Activated T-cell treated with anti-CD3 and anti-CD28 coated beads for 1 hour (primary cell): ENCODE measurements around the gene SLC12A6.

Experiments
- DNase-seq: peaks from one replicate; pipeline ENCODE4 v3.0.0-alpha.2; 2020; ENCODE audit warnings: low read depth

The SLC12A6 gene

DNA sequence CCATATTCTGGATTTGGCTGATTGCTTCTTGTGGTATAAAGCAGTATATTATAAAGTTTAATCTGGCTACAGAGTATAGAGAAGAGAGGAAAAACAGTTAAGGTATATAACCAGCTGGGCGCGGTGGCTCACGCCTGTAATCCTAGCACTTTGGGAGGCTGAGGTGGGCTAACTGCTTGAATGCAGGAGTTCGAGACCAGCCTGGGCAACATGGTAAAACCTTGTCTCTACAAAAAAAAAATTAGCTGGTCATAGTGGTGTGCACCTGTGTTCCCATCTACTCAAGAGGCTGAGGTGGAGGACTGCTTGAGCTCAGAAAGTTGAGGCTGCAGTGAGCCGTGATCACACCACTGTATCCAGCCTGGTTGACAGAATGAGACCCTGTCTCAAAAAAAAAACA, 7.3 kb downstream of the SLC12A6 start:
- DNase-seq, result no peak

DNA sequence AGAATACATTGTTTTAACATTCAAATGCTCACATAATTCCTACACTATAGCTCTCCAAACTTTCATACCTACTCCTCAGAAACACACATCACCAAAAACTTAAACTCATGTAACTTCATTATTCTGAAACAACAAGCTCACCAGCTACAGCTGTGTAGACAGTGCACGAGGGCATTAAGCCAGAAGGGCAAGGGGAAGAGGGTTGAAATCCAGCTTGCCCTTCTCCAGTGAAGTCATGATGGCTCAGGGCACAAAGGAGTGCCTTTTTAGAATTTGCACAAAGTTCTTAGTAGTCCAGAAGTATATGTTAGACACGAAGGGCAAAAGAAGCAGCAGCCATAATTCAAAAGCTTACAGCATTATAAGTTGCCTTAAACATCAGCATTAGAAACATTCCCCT, 8.6 kb downstream of the SLC12A6 start:
- DNase-seq, result no peak

DNA sequence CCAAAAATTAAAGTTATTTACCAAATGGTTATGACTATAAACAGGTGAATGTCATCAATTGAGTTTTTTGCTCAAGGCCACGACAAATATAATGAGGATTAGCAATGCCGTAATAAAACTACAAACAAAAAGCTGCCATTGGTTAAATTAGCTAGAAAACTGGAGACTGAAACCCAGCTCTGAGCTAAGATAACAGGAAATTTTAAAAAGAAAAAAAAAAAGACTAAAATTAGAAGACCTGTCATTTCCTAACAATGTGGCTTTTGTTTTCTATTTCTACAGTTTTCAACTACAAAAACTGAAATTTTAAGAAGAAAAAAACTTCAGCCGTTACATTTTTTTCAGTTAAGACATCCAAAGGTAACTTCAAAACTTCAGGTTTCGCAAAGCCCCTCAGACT, 9.7 kb downstream of the SLC12A6 start:
- no peak for DNase-seq

DNA sequence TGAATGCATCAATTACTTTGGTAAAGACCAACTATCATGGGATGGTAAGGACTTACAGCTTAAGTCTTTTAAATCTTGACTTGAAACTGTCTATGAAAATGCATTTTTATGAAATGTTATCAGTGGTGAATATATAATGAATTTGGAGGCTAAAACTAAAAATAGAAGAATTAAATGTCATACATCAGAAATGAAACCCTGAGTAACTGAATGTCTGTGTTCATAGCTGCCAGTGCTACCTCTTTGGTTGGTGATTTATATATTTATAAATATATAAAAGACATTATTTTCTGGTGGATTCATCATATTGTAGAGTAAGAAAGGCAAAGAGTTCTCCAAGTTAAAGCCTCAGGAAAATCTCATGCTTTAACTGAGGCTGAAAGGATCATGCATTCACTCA, 12.2 kb downstream of the SLC12A6 start:
- no peak for DNase-seq

DNA sequence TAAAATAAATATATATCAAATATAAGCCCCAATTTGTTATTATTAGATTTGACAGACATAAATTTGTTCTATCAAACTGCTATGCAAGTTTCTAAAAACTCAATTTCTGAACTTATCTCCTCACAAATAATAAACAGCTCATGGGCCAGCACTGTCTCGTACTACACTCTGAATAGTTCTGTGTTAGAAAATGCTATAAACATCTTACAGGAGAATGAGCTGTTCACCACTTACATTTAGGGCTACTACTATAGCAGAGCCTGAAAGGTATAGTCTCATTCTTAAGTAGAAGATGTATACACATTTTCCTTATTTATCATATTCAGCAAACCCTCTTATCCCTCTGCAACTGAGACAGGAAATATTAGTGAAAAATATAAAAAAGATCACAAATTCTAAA, 12.6 kb downstream of the SLC12A6 start:
- DNase-seq, result no peak

DNA sequence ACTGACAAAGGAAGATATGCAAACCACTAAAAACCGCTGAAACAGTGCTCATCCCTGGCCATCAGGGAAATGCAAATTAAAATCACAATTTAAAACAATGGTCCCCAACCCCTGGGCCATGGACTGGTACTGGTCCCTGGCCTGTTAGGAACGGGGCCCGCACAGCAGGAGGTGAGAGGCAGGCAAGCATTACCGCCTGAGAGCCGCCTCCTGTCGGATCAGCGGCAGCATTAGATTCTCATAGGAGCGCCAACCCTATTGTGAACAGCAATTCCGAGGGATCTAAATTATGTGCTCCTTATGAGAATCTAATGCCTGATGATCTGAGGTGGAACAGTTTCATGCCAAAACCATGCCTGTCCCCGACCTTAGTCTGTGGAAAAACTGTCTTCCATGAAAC, 14.4 kb downstream of the SLC12A6 start:
- DNase-seq, result no peak

DNA sequence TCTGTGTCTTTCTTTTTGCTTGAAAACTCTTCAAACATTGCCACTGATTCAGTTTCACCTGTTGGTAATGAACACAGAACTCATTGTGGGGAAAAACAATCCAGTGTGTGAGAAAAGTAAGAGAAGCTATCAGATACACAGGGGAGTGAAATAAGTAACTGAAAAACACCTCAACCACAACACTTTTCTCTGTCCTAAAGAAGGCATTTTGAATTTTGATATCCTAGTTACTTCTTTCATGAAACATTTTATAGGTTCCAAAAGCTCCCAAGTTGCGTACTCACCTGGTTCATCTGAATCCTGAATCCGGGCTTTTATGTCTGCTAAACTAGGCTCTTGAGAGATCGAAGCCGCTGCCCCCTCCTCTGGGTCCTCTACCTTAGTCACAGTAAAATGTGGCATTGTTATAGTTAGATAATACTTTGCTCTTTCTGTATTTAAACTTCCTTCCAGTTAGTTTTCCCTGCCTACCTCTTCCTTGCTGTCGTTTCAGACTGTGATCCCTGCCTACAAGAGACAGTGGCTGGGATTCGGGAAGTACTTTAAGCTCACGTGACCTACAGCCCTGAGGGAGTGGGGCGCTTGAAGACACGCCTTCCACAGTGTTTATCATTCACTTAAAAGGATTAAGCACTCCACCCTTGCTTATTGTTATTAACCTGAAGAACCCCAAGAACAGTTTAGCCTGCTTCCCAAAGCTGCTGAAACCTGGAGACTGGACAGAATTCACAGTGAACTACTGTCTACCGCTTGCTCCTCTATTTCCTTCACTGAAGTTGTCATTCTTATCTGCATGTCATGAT, 19.1 kb downstream of the SLC12A6 start:
- DNase-seq, result no peak

DNA sequence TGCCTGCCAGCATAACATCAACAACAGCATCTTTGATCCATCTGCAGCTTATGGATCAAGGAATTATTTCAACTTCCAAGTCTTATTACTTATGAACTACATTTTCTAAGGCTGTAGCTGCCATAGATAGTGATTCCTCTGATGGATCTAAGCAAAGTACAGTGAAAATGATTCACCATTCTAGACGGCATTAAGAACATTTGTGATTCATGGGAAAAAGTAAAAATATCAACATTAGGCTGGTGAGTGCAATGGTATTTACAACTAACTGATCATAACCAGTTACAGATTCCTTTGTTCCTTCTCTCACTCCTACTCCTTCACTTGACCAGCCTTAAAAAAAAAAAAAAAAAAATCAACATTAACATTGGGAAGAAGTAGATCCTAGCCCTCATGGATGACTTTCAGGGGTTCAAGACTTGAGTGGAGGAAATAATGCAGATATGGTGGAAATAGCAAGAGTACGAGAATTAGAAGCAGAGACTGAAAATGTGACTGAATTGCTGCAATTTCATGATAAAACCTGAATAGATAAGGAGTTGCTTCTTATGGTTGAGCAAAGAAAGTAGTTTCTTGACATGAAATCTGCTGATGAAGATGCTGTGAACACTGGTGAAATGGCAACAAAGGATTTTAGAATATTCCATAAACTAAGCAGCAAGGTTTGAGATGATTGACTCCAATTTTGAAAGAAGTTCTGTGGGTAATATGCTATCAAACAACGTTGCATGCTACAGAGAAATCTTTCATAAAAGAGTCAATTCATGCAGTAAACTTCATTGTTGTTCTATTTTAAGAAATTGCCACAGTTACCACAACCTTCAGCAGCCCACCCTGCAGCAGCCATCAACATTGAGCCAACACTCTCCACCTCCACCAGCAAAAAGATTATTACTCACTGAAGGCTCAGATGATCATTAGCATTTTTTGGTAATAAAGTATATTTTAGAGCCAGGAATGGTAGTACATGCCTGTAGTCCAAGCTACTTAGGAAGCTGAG, 22.8 kb downstream of the SLC12A6 start:
- DNase-seq, result no peak

DNA sequence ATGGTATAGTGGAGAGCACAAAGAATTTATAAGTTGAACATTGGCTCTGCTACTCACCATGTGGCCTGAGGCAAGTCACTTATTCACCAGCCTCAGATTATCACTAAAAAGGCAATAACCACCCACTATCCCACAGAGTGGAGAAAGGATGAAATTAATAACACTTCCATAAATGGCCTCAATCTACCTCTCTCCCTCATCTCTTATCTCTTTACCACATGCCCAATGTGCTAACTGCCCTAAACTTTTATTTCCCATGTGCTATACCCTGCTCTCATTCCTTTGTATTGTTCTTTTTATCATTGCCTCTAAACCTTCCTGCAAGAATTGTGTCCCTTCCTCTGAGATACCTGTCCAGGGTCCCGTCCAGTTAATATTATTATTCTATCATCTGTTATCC, 26.0 kb downstream of the SLC12A6 start:
- no peak for DNase-seq

DNA sequence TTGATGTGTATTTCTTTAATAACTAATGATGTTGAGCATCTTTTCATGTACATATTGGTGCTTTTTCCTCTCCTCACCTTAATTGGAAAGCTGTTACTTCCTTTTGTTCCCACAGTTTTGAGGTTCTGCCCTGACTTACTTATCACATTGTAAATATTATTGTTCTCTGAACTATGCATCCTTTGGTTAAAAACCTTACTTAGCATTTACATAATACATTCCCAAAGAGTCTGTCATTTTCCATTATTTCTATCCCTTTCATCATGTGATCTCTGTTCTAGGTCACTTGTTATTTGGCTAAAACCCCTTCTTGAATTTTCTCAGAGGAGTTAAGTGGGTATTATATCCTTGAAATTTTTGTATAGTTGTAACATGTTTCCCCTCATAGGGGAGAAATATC, 33.0 kb downstream of the SLC12A6 start:
- DNase-seq, result no peak

DNA sequence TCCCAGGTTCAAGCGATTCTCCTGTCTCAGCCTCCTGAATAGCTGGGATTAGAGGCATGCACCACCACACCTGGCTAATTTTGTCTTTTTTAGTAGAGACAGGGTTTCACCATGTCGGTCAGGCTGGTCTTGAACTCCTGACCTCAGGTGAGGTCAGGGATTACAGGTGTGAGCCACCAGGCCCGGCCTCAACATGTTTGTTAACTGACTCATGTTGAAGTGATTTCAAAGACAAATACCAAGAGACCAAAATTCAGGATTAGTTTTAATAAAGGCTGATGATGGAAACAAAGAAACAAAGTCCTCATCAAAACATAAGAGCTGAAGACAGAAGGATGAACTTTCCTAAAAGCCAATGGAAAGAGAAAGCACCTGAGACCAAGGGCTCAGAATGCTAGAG, 36.5 kb downstream of the SLC12A6 start:
- no peak for DNase-seq

DNA sequence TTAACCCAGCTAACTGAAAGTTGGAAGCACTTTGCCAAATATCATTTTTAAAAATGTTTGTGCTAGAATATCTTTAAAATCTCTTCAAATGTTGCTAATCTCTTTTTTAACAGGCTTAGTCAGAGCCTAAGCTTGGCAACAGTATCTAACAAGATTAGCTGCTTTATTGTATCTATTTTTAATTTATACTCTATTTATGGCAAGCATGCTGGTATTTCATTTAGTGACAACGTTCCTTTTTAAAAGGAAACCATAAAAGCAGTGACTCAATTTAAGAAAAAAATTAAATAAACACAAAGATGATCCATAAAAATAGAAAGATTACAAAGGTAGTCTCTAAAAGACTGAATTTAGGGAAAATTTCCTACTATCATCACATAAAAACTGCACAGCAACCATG, 40.5 kb downstream of the SLC12A6 start:
- no peak for DNase-seq

DNA sequence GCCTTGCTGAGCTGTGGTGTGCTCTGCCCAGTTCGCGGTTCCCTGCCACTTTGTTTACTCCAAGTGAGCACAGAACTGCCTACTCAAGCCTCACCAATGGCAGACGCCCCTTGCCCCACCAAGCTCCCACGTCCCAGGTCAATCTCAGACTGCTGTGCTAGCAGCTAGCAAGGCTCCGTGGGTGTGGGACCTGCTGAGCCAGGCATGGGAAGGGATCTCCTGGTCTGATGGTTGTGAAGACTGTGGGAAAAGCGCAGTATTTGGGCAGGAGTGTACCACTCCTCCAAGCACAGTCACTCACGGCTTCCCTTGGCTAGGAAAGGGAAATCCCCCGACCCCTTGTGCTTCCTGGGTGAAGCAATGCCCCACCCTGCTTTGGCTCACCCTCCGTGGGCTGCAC, 45.0 kb downstream of the SLC12A6 start:
- DNase-seq, result no peak

DNA sequence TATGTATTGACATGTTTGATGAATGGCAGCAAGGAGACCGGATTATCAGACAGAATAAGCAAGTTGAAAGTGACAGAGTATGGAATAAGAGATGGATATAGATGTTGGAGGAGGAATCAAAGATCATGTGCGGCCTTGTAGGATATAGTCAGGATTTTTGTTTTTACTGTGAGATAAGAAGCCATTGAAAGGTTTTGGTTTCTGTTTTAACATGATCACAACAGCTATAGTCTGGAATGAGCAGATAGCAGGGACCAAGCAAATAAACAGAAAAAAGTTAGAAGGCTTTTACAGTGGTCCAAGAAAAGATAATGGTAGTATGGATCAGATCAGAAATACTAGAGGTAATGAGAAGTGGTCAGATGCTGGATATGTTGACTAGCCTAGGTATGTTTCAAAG, 52.6 kb downstream of the SLC12A6 start:
- no peak for DNase-seq

DNA sequence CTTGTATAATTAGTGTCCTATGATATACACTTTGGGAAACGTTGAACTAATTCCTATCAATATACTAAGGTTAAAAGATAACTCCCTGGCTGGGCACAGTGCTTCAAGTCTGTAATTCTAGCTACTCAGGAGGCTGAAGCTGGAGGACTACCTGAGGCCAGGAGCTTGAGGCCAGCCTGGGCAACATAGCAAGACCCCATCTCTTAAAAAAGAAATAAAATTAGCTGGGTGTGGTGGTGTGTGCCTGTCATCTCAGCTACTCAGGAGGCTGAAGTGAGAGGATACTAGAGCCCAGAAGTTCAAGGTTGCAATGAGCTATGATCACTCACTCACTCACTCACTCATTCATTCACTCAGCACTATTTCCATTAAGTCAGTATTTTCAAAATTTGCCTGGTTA, 55.2 kb downstream of the SLC12A6 start:
- no peak for DNase-seq

DNA sequence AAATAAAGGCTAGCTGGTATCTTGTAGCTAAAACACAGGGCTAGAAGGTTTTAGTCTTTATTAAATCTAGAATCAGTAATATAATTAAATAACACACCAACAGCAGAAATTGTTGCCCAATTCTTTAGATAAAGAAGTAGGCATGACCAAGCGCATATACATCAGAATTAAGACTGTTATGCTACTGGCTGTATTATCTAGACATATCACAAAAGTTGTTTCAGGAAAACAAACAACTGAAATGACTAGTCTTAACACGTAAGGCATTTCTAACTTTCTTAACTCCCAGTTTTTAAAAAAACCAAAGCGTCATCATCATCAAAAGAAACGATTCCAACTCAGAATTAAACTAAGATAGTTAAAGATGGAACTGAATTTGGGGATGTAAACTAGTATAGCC, 57.4 kb downstream of the SLC12A6 start:
- no peak for DNase-seq

DNA sequence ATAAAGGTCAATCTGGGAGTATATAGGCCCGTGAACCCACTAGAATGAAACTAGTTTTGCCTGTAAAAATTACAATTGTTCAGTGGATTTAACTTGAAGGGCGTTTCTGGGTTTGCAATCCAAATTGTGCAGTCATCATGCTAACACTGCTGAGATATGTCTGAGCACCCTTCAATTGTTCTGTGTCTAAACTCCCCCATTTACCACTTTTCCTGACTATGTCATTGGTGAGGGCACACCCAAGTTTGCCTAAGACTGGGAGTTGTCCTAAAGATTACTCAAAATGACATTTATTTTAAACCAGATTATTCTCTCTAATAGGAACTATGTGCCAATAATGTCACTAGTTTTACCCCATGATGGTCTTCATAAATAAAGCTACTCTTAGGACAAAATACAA, 58.2 kb downstream of the SLC12A6 start:
- no peak for DNase-seq

DNA sequence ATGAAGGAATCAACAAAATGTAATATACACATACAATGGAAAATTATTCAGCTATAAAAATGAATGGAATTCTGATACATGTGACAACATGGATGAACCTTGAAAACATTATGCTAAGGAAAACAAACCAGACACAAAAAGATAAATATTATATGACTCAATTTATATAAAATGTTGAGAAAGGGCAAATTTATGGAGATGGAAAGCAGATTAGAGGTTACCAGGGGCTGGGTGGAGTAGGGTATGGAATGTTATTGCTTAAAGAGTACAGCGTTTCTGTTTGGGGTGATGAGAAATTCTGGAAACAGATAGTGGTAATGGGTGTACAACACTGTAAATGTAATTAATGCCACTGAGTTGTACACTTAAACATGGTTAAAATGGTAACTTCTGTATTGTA, 61.9 kb downstream of the SLC12A6 start:
- DNase-seq, result no peak

DNA sequence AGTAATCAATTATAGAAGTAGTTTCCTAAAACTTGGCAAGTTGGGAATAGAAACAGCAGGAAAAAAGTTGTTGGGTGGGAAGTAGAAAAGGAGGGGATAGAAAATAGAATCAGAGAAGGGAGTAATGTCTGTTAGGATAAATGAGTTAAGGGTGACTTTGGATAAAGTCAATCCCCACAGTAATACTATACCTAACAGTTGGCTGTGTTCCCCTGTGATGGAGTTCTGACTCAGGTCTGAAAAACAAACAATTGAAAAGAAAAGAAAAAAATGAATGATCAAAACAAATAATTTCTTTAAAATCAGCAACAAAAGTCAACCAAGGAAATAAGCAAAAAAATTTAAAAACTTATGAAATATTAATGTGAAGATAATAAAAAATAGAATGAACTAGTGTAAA, 62.4 kb downstream of the SLC12A6 start:
- DNase-seq, result no peak

DNA sequence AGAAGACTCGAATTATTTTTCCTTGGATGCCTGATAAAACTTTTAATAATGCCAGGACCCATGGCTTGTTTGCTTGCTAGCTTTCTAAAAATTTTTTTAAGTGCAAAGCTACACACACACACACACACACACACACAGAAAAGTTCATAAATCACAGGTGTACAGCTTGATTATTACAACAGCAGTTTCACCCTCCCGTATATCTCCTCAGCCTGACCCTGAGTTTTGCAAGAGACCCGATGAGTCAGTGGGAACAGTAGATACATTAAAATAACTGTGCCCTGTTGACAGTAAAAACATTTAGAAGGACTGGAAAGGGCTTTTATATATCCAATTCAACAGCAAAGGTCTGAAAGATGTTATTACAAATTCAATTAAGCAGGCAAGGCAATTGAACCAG, 66.1 kb downstream of the SLC12A6 start:
- DNase-seq, result no peak

DNA sequence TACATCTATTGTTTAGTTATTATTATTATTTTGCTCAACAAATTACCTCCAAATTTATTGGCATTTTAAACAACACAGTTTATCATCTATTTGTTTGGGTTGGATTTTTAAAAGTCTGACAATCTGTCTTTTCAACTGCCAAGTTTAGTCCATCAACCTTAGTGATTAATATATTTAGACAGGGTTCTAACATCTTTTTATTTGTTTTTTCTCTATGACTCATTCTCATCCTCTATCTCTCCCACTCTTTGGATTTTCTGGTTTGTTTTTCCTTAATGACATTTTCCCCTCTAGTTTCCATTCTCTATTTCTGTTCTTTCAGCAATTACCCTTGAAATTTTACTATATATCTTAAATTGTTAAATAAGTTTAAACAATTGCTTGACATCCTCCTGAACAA, 70.8 kb downstream of the SLC12A6 start:
- no peak for DNase-seq

DNA sequence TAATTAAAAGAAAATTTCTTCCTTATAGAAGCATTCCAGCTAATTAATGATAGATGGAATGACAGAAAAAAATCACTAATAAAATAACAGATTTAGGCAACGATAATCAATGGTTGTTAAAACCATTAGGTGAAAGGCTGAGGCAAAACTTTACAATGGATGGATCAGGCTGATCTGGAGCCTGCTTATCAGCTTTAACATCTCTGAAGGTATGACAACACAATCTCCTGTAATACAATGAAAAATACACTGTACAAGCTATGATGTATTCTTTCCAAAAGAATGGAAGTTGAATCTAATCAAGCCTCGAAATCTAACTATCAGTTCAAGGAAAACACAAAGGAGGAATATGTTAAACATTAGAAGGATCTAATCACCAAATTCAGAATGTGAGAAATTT, 73.5 kb downstream of the SLC12A6 start:
- no peak for DNase-seq

DNA sequence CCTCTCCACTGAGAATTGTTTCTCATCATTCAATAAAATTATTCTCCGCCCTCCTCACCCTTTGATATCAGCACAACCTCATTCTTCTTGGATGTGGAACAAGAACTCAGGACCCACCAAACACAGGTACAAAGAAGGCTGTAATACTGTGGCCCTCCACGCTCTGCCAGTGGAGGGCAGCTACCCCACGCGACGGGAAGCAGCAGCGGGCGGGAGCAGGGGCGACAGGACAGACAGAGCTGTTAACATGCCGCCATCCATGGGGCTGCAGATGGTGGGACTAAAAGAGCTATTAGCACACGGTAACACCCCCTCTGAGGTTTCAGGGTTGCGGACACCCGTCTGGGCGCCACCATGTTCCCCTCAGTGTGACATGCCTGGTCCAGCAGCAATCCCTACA, 75.2 kb downstream of the SLC12A6 start:
- no peak for DNase-seq
